Panc1 (cell line): ENCODE measurements around the gene ELMO1. TPM values are rescaled to one million over a fixed set of nuclear protein-coding genes. Genes with fewer than 3 reads are reported as not detected.

ENCODE experiments used
- ATAC-seq: fragments of 200-7000 bp; cut with Tn5 transposase; 2 replicates; pipeline ENCODE4 v1.9.1; 2020; ENCODE audit warnings: mild to moderate bottlenecking, moderate library complexity
- BruUV-seq: library from RNA; stranded (reverse); fragments of 400-500 nt; replicated peaks from 2 replicates; lab custom pipeline; 2021; lab: Mats Ljungman, UMichigan
- CTCF ChIA-PET: fragments of 300-600 bp; sonication (Branson Sonifier 250); formaldehyde crosslinking; loops from one replicate; lab custom pipeline; 2022; ENCODE audit warnings: antibody characterized with exemption; lab: Charles Lee
- POLR2A ChIA-PET: fragments of 300-600 bp; sonication (Branson Sonifier 250); formaldehyde crosslinking; loops from one replicate; lab custom pipeline; 2022; ENCODE audit warnings: antibody characterized with exemption; lab: Charles Lee
- DNase-seq: peaks from one replicate; pipeline ENCODE4 v3.0.0-alpha.2; 2010; ENCODE audit warnings: low read depth, low spot score
- H3K27ac ChIP-seq: 2 replicates; pipeline ENCODE4 v1.5.1; 2011; ENCODE audit warnings: mild to moderate bottlenecking, low read length, inconsistent platforms
- H3K27me3 ChIP-seq: fragments of 200-500 bp; sonication (Bioruptor generic); 2 replicates; pipeline ENCODE4 v1.6.0; 2014; ENCODE audit warnings: low read length, inconsistent platforms; ENCODE audit not compliant: control insufficient read depth, insufficient read depth
- H3K36me3 ChIP-seq: fragments of 200-500 bp; sonication (Bioruptor generic); 2 replicates; pipeline ENCODE4 v1.5.1; 2014; ENCODE audit warnings: inconsistent platforms, mild to moderate bottlenecking, low read length, moderate library complexity; ENCODE audit not compliant: control insufficient read depth, insufficient read depth
- H3K4me1 ChIP-seq: 2 replicates; pipeline ENCODE4 v1.5.1; 2011; ENCODE audit warnings: inconsistent platforms, mild to moderate bottlenecking, low read length, moderate library complexity; ENCODE audit not compliant: control insufficient read depth, insufficient read depth
- H3K4me3 ChIP-seq, 2 experiments: 2 replicates each; pipeline ENCODE4 v1.5.1; 2011 to 2012; ENCODE audit warnings: low read depth in 2 of 2, low read length in 2 of 2, mild to moderate bottlenecking in 2 of 2, inconsistent platforms in 1 of 2, moderate library complexity in 1 of 2
- H3K9me3 ChIP-seq: fragments of 200-500 bp; sonication (Bioruptor generic); 2 replicates; pipeline ENCODE4 v1.5.1; 2014; ENCODE audit warnings: low read depth, mild to moderate bottlenecking, inconsistent platforms, low read length, moderate library complexity; ENCODE audit not compliant: control insufficient read depth, insufficient read depth
- CTCF ChIP-seq: fragments of 450-650 bp; IDR thresholded peaks from 2 replicates; pipeline ENCODE4 v1.5.1; 2017; ENCODE audit warnings: mild to moderate bottlenecking
- POLR2AphosphoS5 ChIP-seq: IDR thresholded peaks from 2 replicates; pipeline ENCODE4 v1.6.1; 2012; ENCODE audit warnings: mild to moderate bottlenecking, low read depth, low read length, moderate library complexity
- REST ChIP-seq, 2 experiments: IDR thresholded peaks; 2 replicates each; pipeline ENCODE4 v1.6.1; 2011 to 2012; ENCODE audit warnings: low read depth in 2 of 2, control low read depth in 1 of 2, low read length in 1 of 2, mild to moderate bottlenecking in 1 of 2, moderate library complexity in 1 of 2; ENCODE audit not compliant: insufficient read depth in 1 of 2
- SIN3A ChIP-seq: IDR thresholded peaks from 2 replicates; pipeline ENCODE4 v1.6.1; 2012; ENCODE audit warnings: low read depth, mild to moderate bottlenecking, low read length, moderate library complexity, borderline replicate concordance; ENCODE audit not compliant: insufficient read depth
- TCF7L2 ChIP-seq: IDR thresholded peaks from 2 replicates; pipeline ENCODE4 v1.6.1; 2011; ENCODE audit warnings: mild to moderate bottlenecking, low read depth, low read length, inconsistent platforms
- in situ Hi-C: cut with HindIII; loops from 2 replicates; pipeline ENCODE4 v1.10.0; 2016; ENCODE audit warnings: low sequenced_read_pairs, low pct_unique_long_range_greater_than_20kb
- intact Hi-C: fragments of 100-400 bp; cut with micrococcal nuclease; formaldehyde crosslinking; loops from one replicate; pipeline ENCODE4 v1.10.0; 2022; ENCODE audit not compliant: unreplicated experiment
- total RNA-seq: library from RNA; stranded (reverse); gene quantifications from one replicate; pipeline ENCODE4 v1.2.1, GENCODE V29; 2021; ENCODE audit not compliant: unreplicated experiment

Gene ELMO1
- total RNA-seq, 1 experiment from 2014 or later = 0.80 TPM

- BruUV-seq = no TSS peak
- Histone ChIP-seq H3K4me3 (no peak overlapping the region), H3K4me1 (no peaks in the 10 kb centered on the region), H3K27ac (no peak overlapping the region), H3K36me3 (no peaks in the 10 kb centered on the region), H3K27me3 (no peaks in the 10 kb centered on the region), H3K9me3 (no peaks in the 10 kb centered on the region; the same call in 1 of the 2 replicates)
- intact Hi-C loops = no loop called here
- no peak for TF ChIP-seq TCF7L2
- no peak for TF ChIP-seq CTCF
- no peak for TF ChIP-seq SIN3A
- no peak for TF ChIP-seq REST (IDR thresholded peaks at IDR 0.05; ENCODE audit: insufficient read depth in 1 of 2, low read depth in 2 of 2, low read length in 1 of 2)
- TF ChIP-seq POLR2AphosphoS5 = no peak
- no peak for ATAC-seq
- in situ Hi-C loops = no loop called here
- ChIA-PET CTCF (no interaction called here), POLR2A (no interaction called here)
- DNase-seq = no peak
Measured at GRCh38 chr7:37016064-37016878, 432.4 kb downstream of the ELMO1 start.

- ATAC-seq (no peak), DNase-seq (no peak)
- H3K27ac ChIP-seq = no peak overlapping the region
- H3K4me1 ChIP-seq = no peaks in the 10 kb centered on the region
- H3K27me3 ChIP-seq = no peaks in the 10 kb centered on the region
- no peaks in the 10 kb centered on the region for H3K36me3 ChIP-seq
- in situ Hi-C loops = no loop called here
- ChIA-PET CTCF (no interaction called here), POLR2A (no interaction called here)
- intact Hi-C loops = no loop called here
- H3K4me3 ChIP-seq = no peak overlapping the region
- H3K9me3 ChIP-seq = no peaks in the 10 kb centered on the region; the same call in 1 of the 2 replicates
- TF ChIP-seq POLR2AphosphoS5 = no peak
- TF ChIP-seq TCF7L2 = no peak
- no peak for TF ChIP-seq SIN3A
- no peak for TF ChIP-seq CTCF
- no peak for TF ChIP-seq REST (IDR thresholded peaks at IDR 0.05; ENCODE audit: insufficient read depth in 1 of 2, low read depth in 2 of 2, low read length in 1 of 2)
- BruUV-seq = no TSS peak
Measured at GRCh38 chr7:37015353-37016034, 433.2 kb downstream of the ELMO1 start.
